Measurements from ENCODE around the gene POLK. TPM values are rescaled to one million over a fixed set of nuclear protein-coding genes. Genes with fewer than 3 reads are reported as not detected.

The POLK gene
- total RNA-seq, 2 donors from 2014 or later, result 18.8 to 33.5 TPM

DNA sequence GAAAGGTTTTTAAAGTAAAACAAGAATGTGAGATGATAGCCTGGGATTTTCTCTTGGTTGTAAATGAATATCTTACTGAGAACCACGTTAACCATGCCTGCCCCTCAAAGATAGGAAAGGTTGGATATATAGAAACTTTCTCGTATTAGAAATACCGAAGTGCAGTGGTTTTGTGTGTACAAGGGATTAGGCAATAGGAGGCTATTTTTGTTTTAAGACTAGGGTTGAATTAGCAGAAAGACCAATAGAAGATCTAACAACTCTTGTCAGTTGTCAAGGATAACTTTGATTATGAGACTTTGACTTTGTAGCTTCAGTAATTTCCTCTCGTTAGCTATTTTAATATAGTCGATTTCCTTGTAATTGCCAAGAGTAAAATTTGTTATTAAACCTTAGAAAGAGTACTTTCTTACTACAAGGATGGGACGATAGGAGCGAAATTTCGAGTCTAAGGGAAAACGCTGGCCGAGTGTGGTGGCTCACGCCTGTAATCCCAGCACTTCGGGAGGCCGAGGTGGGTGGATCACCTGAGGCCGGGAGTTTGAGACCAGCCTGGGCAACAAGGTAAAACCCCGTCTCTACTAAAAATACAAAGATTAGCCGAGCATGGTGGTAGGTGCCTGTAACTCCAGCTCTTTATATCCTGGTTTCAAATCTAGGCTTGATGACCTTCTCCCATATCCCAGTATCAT is 838 bp downstream of the POLK start:
- Histone ChIP-seq H3K9me3 (no peaks in the 10 kb centered on the region), H3K36me3 (replicated peaks in 1 of 2; ENCODE audit: insufficient read depth in 1 of 2, low read depth in 2 of 2) (no peaks in the 10 kb centered on the region), H3K27me3 (no peaks in the 10 kb centered on the region), H3K27ac (peak overlapping the region; percentile 13 to 92 (median 66)), H3K4me1 (peaks cover 38% of the 10 kb centered on the region), H3K4me3 (peak overlapping the region; percentile 39 to 69)
- TF ChIP-seq, protein P1, sequence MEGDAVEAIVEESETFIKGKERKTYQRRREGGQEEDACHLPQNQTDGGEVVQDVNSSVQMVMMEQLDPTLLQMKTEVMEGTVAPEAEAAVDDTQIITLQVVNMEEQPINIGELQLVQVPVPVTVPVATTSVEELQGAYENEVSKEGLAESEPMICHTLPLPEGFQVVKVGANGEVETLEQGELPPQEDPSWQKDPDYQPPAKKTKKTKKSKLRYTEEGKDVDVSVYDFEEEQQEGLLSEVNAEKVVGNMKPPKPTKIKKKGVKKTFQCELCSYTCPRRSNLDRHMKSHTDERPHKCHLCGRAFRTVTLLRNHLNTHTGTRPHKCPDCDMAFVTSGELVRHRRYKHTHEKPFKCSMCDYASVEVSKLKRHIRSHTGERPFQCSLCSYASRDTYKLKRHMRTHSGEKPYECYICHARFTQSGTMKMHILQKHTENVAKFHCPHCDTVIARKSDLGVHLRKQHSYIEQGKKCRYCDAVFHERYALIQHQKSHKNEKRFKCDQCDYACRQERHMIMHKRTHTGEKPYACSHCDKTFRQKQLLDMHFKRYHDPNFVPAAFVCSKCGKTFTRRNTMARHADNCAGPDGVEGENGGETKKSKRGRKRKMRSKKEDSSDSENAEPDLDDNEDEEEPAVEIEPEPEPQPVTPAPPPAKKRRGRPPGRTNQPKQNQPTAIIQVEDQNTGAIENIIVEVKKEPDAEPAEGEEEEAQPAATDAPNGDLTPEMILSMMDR (IDR thresholded peaks at IDR 0.05), result no peak
- DNase-seq (no peak), ATAC-seq (no peak)
- intact Hi-C loops (cut with DNase I), result no loop called here
- WGBS, 2 donors, result 67% methylated on average over 16 of the region's 16 CpGs

DNA sequence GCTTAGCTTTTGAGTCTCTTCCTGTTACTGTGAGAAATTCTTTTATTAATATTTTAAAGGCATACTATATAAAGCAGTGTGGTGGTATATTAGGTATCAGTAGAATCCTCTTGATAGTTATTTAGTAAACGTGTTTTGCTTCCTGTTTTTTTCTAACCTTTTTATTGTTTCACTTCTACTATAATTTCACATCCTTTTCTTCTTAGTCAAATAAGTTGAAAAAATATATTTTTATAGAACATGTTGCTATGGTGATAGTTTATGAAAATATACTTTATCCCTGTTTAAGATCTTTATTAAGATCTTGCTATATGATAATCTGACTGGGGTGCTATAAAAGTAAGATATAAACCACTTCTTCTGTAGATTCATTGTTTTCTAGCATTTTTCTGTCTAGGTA is 2.1 kb downstream of the POLK start:
- DNase-seq (no peak), ATAC-seq (no peak)
- Histone ChIP-seq H3K27me3 (no peaks in the 10 kb centered on the region), H3K4me1 (peaks cover 28% of the 10 kb centered on the region), H3K4me3 (no peak overlapping the region), H3K27ac (no peak overlapping the region), H3K9me3 (no peaks in the 10 kb centered on the region), H3K36me3 (replicated peaks in 1 of 2; ENCODE audit: insufficient read depth in 1 of 2, low read depth in 2 of 2) (no peaks in the 10 kb centered on the region)
- TF ChIP-seq POLR2A (IDR thresholded peaks at IDR 0.05), result no peak
- TF ChIP-seq, protein P1 (IDR thresholded peaks at IDR 0.05), result no peak
- intact Hi-C loops (cut with DNase I), result no loop called here
- 26 to 33% methylated on average over 1 of the region's 1 CpG for WGBS, 2 donors

DNA sequence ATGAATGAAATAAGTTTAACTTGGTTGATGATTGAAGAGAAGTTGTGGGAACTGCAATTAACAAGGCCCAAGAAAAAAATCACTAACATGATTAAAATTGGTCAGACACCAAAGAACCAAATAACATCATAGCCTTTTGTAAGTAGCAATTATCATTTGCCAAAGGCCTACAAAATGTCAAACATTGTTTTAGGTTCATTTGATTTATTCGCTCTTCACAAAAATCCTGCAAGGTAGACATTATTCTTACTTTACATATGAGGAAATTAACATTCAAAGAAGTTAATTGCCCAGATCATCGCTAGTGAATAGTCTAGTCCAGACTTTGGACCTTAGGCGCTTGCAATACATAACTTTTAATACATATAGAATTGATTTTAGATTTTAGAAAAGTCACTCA is 2.6 kb downstream of the POLK start:
- intact Hi-C loops (cut with DNase I), result no loop called here
- no peaks in the 10 kb centered on the region for H3K36me3 ChIP-seq (replicated peaks in 1 of 2; ENCODE audit: insufficient read depth in 1 of 2, low read depth in 2 of 2)
- no peaks in the 10 kb centered on the region for H3K9me3 ChIP-seq
- no peak for TF ChIP-seq POLR2A (IDR thresholded peaks at IDR 0.05)
- TF ChIP-seq, protein P1 (IDR thresholded peaks at IDR 0.05), result no peak
- no peaks in the 10 kb centered on the region for H3K27me3 ChIP-seq
- H3K27ac ChIP-seq, result no peak overlapping the region
- WGBS, 2 donors, result 94 to 96% methylated on average over 3 of the region's 3 CpGs
- no peak for DNase-seq
- H3K4me3 ChIP-seq, result no peak overlapping the region
- H3K4me1 ChIP-seq, result peaks cover 27% of the 10 kb centered on the region
- no peak for ATAC-seq

DNA sequence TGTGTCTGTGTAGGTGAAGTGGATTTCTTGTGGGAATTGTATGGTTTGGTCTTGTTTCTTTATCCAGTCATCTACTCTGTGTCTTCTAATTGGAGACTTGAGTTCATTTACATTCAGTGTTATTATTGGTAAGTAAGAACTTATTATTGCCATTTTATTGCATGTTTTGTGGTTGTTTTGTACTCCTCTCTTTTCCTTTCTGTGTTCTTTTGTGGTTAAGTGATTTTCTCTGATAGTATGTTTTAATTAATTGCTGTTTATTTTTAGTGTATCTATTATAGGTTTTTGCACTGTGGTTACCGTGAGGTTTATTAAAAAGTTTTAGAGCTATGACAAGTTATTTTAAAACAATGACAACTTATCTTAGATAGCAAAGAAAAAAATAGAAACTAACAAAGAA is 8.1 kb downstream of the POLK start:
- H3K9me3 ChIP-seq, result no peaks in the 10 kb centered on the region
- ATAC-seq (no peak), DNase-seq (no peak)
- WGBS, 2 donors, result 80 to 84% methylated on average over 1 of the region's 1 CpG
- H3K27me3 ChIP-seq, result no peaks in the 10 kb centered on the region
- H3K36me3 ChIP-seq (replicated peaks in 1 of 2; ENCODE audit: insufficient read depth in 1 of 2, low read depth in 2 of 2), result no peaks in the 10 kb centered on the region
- H3K27ac ChIP-seq, result no peak overlapping the region
- TF ChIP-seq POLR2A (IDR thresholded peaks at IDR 0.05), result no peak
- TF ChIP-seq, protein P1 (IDR thresholded peaks at IDR 0.05), result no peak
- intact Hi-C loops (cut with DNase I), result no loop called here
- H3K4me3 ChIP-seq, result no peak overlapping the region
- peaks cover 7% of the 10 kb centered on the region for H3K4me1 ChIP-seq

DNA sequence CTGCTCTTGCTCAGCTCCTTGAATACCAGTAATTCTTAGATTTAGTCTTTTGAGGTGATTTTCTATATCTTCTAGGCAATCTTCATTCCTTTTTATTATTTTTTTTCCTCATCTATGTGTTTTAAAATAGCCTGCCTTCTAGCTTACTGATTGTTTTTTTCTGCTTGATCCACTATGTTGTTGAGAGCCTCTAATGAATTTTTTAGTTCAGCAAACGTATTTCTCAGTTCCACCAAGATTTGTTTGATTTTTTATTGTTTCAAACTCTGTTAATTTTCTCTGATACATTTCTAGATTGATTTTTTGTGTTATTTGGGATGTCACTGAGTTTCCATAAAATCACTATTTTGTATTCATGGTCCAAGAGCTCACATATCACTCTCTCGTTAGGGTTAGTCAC is 9.5 kb downstream of the POLK start:
- intact Hi-C loops (cut with DNase I), result no loop called here
- Histone ChIP-seq H3K27me3 (no peaks in the 10 kb centered on the region), H3K27ac (no peak overlapping the region), H3K36me3 (replicated peaks in 1 of 2; ENCODE audit: insufficient read depth in 1 of 2, low read depth in 2 of 2) (no peaks in the 10 kb centered on the region), H3K4me1 (peaks cover 7% of the 10 kb centered on the region), H3K4me3 (no peak overlapping the region), H3K9me3 (no peaks in the 10 kb centered on the region)
- WGBS, 2 donors, result 94 to 98% methylated on average over 2 of the region's 2 CpGs
- ATAC-seq (no peak), DNase-seq (no peak)
- no peak for TF ChIP-seq POLR2A (IDR thresholded peaks at IDR 0.05)
- TF ChIP-seq, protein P1 (IDR thresholded peaks at IDR 0.05), result no peak

All from body of pancreas (tissue), 4 donors.